GM19043 (cell line): ENCODE results near the gene PRR14L.
"Not testable (repeated sequence)": the region's sequence is repeated elsewhere in the genome, so short reads cannot be mapped to it uniquely, and the experiment has no call there.

Source experiments
- ATAC-seq: cut with Tn5 transposase; IDR thresholded peaks from one replicate; pipeline ENCODE4 v1.9.1; 2021; ENCODE audit warnings: low read depth; ENCODE audit not compliant: unreplicated experiment

The PRR14L gene

DNA sequence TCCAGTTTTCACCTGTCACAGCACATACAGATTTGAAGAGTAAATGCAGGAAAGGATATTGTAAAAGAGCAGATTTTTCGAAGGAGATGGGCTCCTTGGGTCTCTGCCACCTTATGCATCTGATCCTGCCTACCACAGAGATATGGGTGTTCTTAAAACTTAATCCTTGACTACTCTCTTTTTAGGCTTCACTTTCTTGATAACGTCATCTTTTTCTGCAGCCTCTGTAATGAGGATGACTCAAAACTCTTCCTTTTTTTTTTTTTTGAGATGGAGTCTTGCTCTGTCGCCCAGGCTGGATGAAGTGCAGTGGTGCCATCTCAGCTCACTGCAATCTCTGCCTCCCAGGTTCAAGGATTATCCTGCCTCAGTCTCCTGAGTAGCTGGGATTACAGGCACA is 7.8 kb downstream of the PRR14L start:
- ATAC-seq, result no peak

DNA sequence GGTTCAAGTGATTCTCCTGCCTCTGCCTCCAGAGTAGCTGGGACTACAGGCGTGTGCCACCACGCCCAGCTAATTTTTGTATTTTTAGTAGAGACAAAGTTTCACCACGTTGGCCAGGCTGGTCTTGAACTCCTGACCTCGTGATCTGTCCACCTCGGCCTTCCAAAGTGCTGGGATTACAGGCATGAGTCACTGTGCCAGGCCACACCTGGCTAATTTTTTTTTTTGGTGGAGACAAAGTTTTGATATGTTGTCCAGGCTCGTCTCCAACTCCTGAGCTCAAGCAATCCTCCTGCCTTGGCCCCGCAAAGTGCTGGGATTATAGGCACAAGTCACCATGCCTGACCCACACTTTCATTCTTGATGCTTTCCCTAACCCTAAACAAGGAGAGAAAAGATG is 9.6 kb downstream of the PRR14L start:
- ATAC-seq, result not testable (repeated sequence)

DNA sequence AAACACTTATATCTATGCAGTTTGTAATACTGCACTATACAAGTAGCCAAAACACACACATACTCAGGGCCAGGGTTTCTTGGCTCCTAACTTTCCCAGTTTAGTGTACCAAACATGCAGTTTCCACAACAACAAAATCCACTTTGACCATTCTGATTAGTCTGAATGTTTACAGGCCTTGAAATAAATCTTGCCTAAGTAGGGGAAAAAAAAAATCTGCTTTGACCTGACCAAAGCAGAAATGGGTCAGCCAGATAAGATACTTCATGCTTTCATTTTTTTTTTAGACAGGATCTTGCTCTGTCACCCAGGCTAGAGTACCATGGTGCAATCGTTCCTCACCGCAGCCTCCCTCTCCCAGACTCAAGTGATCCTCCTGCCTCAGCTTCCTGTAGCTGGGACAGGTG is 10.1 kb downstream of the PRR14L start:
- ATAC-seq, result no peak

DNA sequence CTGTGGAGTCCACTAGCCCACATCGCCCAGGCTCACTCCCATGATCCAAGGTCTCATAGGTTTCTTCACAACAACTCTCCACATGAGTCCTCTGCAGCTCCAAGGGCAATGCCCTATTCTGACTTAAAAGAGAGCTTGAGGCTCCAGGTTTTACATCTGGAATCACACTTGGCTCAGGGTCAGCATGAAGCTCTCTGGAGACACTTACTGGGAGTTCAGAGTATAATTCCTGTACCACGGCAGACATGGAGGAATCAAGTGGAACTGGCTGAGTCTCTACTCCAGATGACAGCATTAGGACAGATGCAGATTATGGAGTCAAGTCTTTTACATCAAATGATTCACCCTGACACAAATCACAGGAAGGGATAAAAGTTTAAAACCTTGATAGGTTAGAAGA is 11.4 kb downstream of the PRR14L start:
- ATAC-seq, result no peak

DNA sequence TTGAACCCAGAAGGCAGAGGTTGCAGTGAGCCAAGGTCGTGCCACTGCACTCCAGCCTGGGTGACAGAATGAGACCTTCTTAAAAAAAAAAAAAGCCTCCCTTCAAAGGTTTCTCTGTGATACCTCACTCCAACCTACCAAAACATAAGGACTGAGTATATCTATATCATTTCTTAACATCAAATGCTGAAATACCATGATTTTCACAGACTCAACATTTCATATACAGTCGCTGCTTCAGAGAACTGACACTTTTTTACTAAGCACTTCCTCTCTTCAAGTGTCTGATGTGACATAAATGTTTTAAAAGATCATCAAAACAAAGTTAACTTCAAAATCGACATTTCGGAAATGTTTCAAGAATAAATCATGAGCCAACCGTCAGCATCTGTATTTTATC is 12.0 kb downstream of the PRR14L start:
- no peak for ATAC-seq

DNA sequence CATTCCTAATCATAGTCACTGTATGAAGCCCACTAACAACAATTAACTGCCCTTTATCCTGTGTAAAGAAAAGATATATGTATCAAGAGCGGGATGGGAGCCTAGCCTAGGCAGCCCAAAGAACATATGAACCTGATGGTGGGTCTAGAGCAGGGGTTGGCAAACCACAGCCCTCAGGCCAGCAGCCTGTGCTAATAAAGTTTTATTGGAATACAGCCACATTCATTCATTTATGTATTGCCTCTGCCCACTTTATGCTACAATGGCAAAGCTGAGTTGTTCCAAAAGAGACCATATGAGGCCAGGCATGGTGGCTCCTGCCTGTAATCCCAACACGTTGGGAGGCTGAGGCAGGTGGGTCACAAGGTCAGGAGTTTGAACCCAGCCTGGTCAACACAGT is 13.5 kb downstream of the PRR14L start:
- ATAC-seq, result no peak

DNA sequence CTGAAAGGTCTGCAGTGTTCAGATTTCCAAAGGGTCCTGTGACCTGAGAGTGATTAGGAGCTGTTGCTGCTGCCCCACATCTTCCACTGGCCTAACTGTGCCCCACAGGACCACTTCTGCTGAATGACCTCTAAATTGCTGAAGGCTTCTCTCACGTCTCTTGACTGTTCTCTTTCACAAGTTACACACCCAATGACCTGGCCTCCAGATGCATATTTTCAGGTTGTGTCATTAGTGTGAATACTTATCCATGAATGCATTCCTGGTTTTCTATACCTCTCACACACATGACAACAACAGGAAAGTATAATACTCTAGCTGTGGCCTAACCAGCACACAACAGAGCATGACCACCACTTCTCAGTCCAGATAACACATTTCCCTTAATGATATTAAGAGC is 15.4 kb downstream of the PRR14L start:
- ATAC-seq, result no peak

DNA sequence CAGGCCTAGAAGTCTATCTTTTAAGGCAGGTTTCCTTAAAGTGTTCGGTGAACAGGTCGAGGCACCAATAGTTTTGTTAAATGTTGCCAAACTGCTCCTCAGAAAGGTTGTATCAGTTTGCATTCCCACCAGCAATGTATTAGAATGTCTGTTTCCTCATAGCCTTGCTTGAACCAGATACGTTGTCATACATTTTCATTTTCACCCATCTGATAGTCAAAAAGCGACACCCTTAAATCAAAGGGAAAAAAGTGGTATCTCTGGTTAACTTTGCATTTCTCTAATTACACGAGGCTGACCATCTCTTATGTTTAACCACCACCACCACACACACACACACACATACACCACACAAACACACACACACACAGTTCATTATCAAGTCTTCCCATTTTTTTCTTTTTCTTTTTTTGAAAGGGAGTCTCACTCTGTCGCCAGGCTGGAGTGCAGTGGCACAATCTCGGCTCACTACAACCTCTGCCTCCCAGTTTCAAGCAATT is 16.3 kb downstream of the PRR14L start:
- no peak for ATAC-seq

DNA sequence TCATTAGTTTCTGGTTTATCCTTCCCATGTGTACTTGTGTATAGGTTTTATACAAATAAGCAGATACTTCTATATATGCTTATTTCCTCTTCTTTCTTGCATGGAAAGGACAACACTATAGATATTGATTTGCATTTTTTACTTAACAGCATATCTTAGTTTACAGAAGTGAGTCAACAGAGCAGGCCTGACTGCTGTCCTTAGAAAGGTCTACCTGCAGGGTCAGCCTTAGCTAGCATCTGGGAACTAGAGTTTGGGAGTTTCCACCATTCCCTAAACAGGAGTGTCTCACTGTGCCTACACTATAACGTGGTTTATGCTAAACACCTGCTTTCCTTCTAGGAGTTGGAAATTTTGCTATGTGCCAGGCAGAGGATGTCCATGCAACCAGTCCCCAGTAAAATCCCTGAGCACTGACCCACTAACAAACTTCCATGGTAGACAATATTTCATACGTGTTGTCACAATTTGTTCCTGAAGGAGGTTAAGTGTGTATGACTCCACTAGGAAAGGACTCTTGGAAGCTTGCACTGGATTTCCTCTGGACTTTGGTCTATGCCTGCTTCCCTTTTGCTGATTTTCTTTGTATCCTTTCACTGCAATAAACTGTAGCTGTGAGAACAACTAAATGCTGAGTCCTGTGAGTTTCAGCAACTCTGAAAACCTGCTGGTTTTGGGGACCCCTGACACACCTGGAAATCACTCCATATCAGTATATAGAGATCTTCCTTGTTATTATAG is 17.7 kb downstream of the PRR14L start:
- no peak for ATAC-seq

DNA sequence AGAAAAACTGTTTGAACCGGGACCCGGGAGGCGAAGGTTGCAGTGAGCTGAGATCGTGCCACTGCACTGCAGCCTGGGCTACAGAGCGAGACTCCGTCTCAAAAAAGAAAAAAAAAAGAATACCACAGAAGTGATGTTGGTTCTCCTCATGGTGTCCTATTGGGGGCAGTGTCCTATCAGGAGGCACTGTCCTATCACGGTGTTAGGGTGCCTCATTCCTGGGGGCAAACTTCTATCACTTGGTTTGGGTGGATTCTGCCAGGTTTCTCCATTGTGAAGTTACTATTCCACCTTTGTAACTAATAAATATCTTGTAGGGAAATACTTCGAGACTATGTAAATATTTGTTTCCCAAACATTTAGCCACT is 19.6 kb downstream of the PRR14L start:
- no peak for ATAC-seq

DNA sequence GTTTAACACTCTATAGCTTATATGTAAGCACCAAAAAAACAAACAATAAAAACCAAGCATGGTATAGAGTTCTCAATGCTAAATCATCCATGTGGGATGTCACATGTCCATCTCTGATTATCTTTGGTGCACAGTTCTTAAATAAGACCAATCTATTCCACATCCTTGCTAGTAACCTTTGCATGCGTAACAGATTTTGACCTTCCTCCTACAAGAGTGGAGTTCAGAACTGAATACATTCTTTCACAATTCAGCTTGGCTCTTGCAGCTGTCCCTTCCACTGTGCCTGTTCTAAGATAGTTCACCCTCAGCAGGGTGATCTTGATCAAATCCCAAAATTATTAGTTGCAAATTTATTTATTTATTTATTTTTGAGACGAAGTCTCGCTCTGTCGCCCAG is 21.1 kb downstream of the PRR14L start:
- no peak for ATAC-seq

DNA sequence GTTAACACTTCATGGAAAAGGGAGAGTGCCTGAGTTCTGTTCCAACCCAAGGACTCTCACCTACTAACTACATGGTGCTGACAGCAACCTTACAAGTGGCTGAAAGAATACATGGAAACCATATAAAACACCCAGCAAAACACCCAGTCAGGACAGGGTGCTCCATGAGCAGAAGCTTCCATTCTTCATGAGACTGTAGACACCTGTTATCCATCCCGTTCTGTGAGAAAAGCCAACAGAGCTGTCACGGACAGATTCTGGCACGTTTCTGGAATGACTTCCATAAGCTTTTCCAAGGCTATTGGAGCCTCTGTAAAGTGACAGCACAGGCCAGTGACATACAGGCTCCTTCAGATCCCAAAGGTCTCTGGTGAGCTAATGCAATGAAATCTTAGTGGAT is 23.2 kb downstream of the PRR14L start:
- no peak for ATAC-seq

DNA sequence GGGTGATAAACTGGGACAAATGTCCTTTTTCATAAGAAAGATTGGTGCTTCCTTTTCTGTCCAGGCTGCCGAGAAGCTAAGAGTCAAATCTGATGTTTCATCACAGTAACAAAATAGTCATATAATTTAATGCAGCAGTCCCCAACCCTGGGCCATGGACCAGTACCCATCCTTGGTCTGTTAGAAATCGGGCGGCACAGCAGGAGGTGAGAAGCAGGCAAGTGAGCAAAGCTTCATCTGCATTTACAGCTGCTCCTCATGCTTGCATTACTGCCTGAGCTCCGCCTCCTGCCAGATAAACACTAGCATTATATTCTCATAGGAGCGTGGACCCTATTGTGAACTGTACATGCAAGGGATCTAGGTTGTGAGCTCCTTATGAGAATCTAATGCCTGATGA is 26.2 kb downstream of the PRR14L start:
- no peak for ATAC-seq

DNA sequence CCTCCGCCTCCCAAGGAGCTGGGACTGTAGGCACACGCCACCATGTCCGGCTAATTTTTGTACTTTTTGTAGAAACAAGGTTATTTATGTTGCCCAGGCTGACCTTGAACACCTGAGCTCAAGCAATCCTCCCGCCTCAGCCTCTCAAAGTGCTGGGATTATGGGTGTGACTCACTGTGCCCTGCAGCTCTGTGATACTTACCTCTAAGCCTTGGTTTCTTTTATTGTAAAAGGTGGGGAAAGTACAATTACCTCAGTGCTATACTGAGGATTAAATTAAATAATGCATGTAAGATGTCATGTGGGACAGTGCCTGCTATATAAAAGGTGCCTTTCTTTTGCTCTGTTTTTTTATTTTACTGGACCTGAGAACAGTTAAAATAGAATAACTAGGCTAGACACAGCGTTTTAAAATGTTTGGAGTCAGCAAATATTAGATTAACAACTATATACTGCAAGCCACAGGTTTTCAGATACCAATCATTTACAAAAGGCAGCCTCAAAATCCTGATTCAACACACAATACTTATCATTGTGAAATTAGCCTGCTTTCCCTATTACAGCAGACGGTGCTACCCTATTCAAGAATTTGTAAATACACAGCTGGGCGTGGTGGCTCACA is 30.0 kb downstream of the PRR14L start:
- no peak for ATAC-seq

DNA sequence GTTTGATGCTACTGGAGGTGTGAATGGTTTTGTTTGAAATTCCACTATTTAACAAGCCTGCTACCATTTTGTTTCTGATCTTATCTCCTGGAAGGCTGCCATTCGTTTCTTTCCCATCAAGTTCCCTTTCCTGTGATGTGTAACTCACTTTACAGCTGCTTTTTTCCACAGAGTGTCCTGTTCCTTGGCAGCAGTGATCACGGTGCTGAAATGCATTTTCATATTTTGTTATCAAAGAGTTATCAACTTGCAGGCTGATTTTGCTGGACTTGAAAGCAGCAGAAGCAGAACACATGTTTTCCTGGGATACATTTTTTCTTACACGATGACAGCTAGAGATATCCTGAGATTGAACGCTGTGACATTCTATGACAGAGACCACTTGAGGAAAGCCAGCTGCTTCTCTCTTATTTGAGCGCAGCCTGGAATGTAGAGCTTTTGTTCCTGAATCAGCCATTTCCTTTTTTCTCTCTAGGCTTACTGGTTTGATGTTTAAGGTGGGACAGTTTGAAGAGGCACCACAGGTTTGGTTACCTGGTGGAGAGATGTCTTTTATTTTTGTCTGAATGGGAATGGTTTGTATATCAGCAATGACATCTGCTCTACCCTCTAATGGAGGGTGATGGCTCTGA is 34.7 kb downstream of the PRR14L start:
- no peak for ATAC-seq

DNA sequence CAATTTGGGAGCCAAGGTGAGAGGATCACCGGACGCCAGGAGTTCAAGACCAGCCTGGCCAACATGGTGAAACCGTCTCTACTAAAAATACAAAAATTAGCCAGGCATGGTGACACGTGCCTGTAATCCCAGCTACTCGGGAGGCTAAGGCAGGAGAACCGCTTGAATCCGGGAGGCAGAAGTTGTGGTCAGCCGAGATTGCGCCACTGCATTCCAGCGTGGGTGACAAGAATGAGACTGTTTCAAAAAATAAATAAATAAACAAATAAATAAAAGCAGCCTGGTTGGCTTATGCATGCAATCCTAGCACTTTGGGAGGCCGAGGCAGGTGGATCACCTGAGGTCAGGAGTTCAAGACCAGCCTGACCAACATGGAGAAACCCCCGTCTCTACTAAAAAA is 38.7 kb downstream of the PRR14L start:
- not testable (repeated sequence) for ATAC-seq

DNA sequence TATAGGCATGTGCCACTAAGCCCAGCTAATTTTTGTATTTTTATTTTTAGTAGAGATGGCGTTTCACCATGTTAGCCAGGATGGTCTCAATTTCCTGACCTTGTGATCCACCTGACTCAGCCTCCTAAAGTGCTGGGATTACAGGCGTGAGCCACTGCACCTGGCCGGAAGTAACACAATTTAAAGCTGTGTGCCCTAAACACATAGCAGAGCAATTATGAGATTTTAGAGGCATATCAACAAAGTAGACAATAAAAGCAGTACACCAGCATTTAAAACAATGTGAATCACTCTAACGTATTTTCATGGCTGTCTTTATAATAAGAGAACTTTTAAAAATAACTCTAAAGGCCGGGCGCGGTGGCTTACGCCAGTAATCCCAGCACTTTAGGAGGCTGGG is 42.4 kb downstream of the PRR14L start:
- no peak for ATAC-seq

DNA sequence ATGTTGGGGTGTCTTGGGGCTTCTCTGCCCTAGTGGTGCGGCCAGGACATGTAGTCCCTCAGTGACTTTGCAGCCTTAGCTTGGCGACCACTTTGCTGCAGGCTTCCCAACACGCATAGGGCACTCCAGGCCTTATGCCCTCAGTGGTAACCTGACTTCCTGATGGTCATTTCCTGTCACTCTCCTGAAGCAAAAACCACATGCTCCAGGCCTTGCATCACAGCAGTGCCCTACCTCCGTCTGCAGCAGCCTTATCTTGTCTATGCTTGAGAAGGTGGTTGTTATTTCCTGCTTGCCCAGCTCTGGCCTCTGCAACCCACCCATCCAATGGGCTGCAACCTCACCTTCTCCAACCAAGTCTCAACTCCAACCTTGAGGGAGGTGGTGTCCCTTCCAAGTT is 54.5 kb downstream of the PRR14L start:
- no peak for ATAC-seq

DNA sequence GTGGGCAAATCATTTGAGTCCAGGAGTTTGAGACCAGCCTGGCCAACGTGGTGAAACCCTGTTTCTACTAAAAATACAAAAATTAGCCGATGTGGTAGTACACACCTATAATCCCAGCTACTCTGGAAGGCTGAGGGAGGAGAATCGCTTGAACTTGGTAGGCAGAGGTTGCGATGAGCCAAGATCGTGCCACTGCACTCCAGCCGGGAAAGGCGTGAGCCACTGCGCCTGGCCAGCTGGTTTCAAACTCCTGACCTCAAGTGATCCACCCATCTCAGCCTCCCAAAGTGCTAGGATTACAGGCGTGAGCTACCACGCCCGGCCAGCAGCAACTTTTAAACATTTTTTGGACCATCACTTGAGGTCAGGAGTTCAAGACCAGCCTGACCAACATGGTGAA is 55.9 kb downstream of the PRR14L start:
- ATAC-seq, result not testable (repeated sequence)

DNA sequence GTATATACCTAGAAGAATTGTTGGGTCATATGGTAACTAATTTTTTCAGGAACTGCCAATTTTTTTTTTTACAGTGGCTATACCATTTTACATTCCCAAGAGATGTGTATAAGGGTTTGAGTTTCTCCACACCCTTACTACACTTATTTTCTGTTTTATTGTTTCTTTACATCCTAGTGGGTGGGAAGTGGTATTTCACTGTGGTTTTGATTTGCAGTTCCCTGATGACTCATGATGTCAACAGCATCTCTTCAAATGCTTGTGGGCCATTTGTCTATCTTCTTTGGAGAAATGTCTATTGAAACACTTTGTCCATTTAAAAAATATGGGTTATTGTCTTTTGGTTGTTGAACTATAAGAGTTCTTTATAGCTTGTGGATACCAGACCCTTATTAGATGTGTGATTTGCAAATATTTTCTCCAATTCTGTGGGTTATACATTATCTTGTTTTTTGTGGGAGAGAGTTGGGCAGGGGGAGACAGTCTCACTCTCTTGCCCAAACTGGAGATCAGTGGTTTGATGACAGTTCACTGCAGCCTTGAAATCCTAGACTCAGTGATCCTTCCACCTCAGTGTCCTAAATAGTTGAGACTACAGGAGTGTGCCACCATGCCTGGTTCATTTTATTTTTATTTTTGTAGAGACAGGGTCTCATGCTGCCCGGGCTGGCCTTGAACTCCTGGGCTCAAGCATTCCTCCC is 57.6 kb downstream of the PRR14L start:
- no peak for ATAC-seq

DNA sequence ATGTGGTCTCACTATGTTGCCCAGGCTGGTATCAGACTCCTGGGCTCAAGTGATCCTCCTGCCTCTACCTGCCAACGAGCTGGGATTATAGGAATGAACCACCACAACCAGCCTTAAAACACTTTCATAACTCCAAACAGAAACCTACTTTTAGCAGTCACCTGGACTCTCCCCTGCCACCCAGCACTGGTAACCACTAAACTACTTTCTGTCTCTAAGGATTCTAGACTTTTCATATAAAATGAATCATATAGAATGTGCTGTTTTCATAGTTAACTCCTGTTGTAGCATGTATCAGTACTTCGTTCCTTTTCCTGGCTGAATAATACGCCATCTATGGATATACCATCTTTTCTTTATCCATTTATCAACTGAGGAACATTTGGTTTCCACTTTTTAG is 58.5 kb downstream of the PRR14L start:
- no peak for ATAC-seq
